WTC11 (cell line): ENCODE results near the gene AZU1.

Experiments
- ETV6 ChIP-seq: sonication (generic); formaldehyde crosslinking; IDR thresholded peaks from 2 replicates; pipeline ENCODE4 v1.8.1; 2022; ENCODE audit warnings: mild to moderate bottlenecking, missing genetic modification reagents
- GABPB1 ChIP-seq: sonication (generic); formaldehyde crosslinking; IDR thresholded peaks from 2 replicates; pipeline ENCODE4 v1.8.1; 2023; ENCODE audit warnings: mild to moderate bottlenecking, missing genetic modification reagents
- JUN ChIP-seq: sonication (generic); formaldehyde crosslinking; IDR thresholded peaks from 2 replicates; pipeline ENCODE4 v1.8.0; 2023; ENCODE audit warnings: mild to moderate bottlenecking, missing genetic modification reagents
- NFYB ChIP-seq: sonication (generic); formaldehyde crosslinking; conservative IDR thresholded peaks from 2 replicates; pipeline ENCODE4 v1.8.0; 2022; ENCODE audit warnings: low read depth, missing genetic modification reagents
- SMAD3 ChIP-seq: sonication (generic); formaldehyde crosslinking; IDR thresholded peaks from 2 replicates; pipeline ENCODE4 v1.8.0; 2022; ENCODE audit warnings: missing genetic modification reagents, mild to moderate bottlenecking, borderline replicate concordance
- SP1 ChIP-seq: sonication (generic); formaldehyde crosslinking; conservative IDR thresholded peaks from 2 replicates; pipeline ENCODE4 v1.8.1; 2022; ENCODE audit warnings: missing genetic modification reagents
- ZNF121 ChIP-seq: sonication (generic); formaldehyde crosslinking; IDR thresholded peaks from 2 replicates; pipeline ENCODE4 v1.8.0; 2023; ENCODE audit warnings: missing genetic modification reagents
- TF ChIP-seq, protein P1 (sequence below): fragments of 200-600 bp; IDR thresholded peaks from 2 replicates; pipeline ENCODE4 v1.8.0; 2022; ENCODE audit warnings: antibody characterized with exemption
- TF ChIP-seq, protein P2 (sequence below): sonication (generic); formaldehyde crosslinking; IDR thresholded peaks from 2 replicates; pipeline ENCODE4 v1.8.0; 2023; ENCODE audit warnings: mild to moderate bottlenecking, missing genetic modification reagents
- TF ChIP-seq, protein P3 (sequence below): sonication (generic); formaldehyde crosslinking; IDR thresholded peaks from 2 replicates; pipeline ENCODE4 v1.8.1; 2023; ENCODE audit warnings: mild to moderate bottlenecking, missing genetic modification reagents, moderate library complexity

DNA sequence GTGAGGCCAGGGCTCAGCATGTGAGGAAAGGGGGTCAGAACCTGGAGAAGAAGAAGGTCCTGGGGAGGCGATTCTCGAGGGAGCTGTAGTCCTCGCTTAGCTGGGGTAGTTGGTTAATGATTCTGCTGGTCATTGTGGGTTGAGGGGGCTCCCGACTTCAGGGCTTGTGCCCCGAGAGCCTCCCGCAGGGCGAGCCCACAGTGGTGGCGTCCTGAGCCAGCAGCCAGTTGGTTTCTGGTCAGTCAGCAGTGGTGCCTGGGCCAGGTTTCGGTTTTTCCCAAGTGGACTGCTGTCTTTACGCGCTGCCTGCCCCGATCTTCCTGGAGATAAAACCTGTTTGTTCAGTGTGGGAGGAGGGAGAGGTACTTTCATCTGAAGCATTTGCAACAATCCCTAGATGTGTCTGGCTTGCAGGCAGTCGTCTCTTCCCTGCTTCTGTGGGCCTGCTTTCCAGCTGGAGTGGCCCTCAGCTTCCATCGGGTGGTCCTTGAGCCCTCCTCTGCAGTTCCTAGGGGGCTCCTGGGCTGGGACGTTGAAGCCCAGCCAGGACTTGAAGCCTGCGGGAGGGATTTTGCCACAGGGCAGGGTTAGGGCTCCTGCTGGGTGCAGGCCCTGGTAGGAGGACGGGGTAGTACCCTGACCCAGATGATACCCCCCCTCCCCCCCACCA, 27.1 kb upstream of the AZU1 start:
- TF ChIP-seq JUN (CRISPR knock-in tag) (no peak), SP1 (CRISPR knock-in tag) (no peak), ZNF121 (CRISPR knock-in tag) (no peak), NFYB (CRISPR knock-in tag) (no peak), GABPB1 (CRISPR knock-in tag) (no peak), SMAD3 (no peak), ETV6 (no peak)
- TF ChIP-seq, protein P1, sequence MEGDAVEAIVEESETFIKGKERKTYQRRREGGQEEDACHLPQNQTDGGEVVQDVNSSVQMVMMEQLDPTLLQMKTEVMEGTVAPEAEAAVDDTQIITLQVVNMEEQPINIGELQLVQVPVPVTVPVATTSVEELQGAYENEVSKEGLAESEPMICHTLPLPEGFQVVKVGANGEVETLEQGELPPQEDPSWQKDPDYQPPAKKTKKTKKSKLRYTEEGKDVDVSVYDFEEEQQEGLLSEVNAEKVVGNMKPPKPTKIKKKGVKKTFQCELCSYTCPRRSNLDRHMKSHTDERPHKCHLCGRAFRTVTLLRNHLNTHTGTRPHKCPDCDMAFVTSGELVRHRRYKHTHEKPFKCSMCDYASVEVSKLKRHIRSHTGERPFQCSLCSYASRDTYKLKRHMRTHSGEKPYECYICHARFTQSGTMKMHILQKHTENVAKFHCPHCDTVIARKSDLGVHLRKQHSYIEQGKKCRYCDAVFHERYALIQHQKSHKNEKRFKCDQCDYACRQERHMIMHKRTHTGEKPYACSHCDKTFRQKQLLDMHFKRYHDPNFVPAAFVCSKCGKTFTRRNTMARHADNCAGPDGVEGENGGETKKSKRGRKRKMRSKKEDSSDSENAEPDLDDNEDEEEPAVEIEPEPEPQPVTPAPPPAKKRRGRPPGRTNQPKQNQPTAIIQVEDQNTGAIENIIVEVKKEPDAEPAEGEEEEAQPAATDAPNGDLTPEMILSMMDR, result no peak
- TF ChIP-seq, protein P2, sequence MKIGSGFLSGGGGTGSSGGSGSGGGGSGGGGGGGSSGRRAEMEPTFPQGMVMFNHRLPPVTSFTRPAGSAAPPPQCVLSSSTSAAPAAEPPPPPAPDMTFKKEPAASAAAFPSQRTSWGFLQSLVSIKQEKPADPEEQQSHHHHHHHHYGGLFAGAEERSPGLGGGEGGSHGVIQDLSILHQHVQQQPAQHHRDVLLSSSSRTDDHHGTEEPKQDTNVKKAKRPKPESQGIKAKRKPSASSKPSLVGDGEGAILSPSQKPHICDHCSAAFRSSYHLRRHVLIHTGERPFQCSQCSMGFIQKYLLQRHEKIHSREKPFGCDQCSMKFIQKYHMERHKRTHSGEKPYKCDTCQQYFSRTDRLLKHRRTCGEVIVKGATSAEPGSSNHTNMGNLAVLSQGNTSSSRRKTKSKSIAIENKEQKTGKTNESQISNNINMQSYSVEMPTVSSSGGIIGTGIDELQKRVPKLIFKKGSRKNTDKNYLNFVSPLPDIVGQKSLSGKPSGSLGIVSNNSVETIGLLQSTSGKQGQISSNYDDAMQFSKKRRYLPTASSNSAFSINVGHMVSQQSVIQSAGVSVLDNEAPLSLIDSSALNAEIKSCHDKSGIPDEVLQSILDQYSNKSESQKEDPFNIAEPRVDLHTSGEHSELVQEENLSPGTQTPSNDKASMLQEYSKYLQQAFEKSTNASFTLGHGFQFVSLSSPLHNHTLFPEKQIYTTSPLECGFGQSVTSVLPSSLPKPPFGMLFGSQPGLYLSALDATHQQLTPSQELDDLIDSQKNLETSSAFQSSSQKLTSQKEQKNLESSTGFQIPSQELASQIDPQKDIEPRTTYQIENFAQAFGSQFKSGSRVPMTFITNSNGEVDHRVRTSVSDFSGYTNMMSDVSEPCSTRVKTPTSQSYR (CRISPR knock-in tag), result no peak
- TF ChIP-seq, protein P3, sequence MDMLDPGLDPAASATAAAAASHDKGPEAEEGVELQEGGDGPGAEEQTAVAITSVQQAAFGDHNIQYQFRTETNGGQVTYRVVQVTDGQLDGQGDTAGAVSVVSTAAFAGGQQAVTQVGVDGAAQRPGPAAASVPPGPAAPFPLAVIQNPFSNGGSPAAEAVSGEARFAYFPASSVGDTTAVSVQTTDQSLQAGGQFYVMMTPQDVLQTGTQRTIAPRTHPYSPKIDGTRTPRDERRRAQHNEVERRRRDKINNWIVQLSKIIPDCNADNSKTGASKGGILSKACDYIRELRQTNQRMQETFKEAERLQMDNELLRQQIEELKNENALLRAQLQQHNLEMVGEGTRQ (CRISPR knock-in tag), result no peak
